Measurements from ENCODE around the gene DYNLT1.

GRCh38 chr6:158603261-158604047 lies 41.1 kb downstream of the DYNLT1 start:
- TF ChIP-seq TSHZ1 (CRISPR knock-in tag; IDR thresholded peaks at IDR 0.05) (no peak), ELF4 (CRISPR knock-in tag; IDR thresholded peaks at IDR 0.05) (no peak), BDP1 (IDR thresholded peaks at IDR 0.05; ENCODE audit: insufficient read depth, insufficient read length) (no peak), ZNF561 (CRISPR knock-in tag; conservative IDR thresholded peaks at IDR 0.05) (no peak), CTCF (IDR thresholded peaks at IDR 0.05 in 2 of 3, conservative IDR thresholded peaks at IDR 0.05 in 1 of 3; ENCODE audit: insufficient read depth in 2 of 3, low read depth in 1 of 3, low read length in 3 of 3) (no peak), GABPB2 (CRISPR knock-in tag; conservative IDR thresholded peaks at IDR 0.05) (no peak)
